Measurements from ENCODE around the gene NTHL1.

Gene NTHL1

GRCh38 chr16:2066139-2066538 is 18.5 kb upstream of the NTHL1 start:
- DNase-seq (ENCODE audit: low spot score) (no peak), FAIRE-seq (no peak)

- no peak for FAIRE-seq
- DNase-seq (ENCODE audit: low spot score) = no peak
Observed at GRCh38 chr16:2064368-2064945, 16.8 kb upstream of the NTHL1 start.

DNA sequence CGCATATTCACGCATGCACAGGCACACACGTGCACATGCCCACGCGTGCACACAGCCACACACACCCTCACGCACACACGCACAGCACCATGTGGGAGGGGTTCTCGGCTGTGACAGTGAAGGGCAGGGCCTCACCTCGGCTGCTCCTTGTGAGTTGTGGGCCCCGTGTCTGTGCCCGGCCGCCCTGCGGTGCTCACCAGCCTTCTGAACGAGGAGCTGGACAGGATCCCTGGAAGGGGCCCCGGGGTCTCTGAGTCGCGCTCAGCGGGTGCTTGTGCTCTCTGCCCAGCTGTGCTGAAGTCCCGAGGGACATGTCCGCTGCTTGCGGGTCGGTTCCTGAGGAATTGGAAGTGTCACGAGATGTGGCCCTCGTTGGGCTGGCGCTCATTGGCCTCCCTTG is 16.2 kb upstream of the NTHL1 start:
- DNase-seq (ENCODE audit: low spot score) = no peak
- FAIRE-seq = no peak

DNA sequence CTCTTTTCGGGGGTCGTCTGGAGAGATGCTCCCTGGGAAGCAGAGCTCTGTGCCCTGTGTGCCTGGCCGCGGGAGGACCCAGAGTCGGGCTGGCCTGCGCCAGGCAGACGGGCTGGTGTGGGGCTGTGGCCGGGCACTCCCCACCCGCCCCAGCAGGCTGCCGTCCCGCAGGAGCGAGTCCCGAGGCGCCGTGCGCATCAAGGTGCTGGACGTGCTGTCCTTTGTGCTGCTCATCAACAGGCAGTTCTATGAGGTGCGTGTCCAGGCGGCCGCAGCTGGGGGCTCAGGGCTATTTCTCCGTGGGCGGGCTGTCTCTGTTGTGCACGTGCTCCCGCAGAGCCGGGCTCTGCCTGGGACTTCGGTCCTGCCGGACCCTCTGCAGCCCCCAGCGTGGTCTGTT is 15.2 kb upstream of the NTHL1 start:
- FAIRE-seq (no peak), DNase-seq (ENCODE audit: low spot score) (no peak)

GRCh38 chr16:2061526-2061925 is 13.9 kb upstream of the NTHL1 start:
- no peak for FAIRE-seq

DNA sequence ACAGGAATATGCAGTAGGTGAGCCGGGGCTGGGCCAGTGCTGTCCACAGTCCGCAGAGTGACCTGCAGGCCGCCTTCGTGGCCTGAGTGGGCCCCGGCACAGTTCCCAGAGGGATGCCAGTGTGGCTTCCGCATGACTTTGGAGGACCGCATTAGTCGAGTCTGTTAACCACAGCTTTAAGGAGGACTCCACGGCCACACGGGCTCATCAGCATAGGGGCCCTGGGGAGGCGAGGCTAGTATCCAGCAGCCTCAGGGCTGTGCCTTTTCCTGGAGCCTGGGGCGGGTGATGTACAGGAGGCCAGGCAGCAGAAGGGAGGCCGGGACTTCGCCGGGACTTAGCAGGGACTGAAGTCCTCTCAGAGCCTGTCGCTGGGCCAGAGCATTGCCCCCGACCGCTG is 13.4 kb upstream of the NTHL1 start:
- no peak for DNase-seq (ENCODE audit: low spot score)
- no peak for FAIRE-seq

More at GRCh38 chr16:2061526-2061925, 13.9 kb upstream of the NTHL1 start:
- no peak for DNase-seq (ENCODE audit: low spot score)

DNA sequence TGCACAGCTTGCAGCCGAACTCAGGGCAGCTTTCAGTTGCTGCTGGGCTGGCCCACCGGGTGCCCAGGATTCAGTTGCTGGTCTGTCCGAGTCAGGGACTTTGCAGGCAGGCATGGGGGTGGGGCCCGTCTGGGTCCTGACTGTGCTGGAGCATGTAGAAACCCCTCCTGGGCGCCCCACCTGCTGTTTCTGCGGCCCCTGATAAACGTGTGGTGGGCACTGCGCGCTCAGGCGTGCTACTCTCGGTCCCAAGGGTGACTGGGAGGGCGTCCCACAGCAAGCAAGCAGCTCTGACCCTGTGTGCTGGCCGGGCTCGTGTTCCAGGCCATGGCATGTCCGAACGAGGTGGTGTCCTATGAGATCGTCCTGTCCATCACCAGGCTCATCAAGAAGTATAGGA is 12.7 kb upstream of the NTHL1 start:
- no peak for FAIRE-seq
- DNase-seq (ENCODE audit: low spot score) = no peak

DNA sequence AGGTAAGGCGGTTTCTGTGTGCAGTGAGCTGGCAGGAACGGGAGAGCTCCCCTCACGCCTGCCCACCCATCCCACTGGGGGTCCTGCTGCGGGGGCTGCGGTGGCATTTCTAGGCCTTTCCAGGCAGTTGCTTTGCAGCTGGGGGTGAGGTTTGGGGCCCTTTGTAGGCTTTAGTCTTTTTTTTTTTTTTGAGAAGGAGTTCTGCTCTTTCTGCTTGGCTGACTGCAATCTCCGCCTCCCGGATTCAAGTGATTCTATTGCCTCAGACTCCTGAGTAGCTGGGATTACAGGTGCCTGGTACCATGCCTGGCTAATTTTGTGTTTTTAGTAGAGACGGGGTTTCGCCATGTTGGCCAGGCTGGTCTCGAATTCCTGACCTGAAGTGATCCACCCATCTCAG is 11.2 kb upstream of the NTHL1 start:
- FAIRE-seq = no peak
- no peak for DNase-seq (ENCODE audit: low spot score)

DNA sequence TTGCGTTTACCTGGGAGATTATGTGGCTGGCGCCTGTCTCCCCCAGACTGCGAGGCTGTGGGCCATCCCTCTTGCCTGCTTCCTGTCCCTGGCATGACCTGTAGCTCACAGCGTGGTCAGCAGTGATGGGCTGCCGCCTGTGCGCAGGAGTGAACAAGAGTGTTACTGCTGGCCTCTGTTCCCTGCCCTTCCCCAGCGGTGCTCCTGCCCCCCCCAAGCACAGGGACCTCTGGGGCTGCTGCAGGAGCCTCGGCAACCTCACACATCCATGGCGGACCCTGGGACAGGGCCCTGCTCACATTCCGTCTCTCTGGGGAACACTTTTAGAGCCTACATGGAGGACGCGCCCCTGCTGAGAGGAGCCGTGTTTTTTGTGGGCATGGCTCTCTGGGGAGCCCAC is 10.8 kb upstream of the NTHL1 start:
- DNase-seq (ENCODE audit: low spot score) = no peak
- FAIRE-seq = no peak

DNA sequence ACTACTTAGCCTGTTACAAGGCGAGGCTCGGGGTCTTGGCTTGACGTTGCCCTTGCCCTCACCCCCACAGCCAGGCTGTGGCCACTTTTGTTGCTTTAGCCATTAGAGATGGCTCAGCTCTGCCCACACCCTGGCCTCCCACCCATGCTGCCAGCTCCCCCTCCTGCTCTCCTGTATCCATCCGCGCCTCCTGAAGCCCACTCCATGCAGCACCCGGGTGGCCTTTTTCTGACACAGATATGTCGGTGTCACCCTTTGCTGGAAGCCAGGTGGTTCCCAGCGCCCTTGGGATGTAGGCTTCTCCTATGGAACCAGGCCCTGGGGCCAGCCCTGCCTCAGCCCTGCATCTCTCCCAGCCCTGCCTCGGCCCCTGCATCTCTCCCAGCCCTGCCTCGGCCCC is 9.8 kb upstream of the NTHL1 start:
- FAIRE-seq (no peak), DNase-seq (ENCODE audit: low spot score) (no peak)

- no peak for DNase-seq (ENCODE audit: low spot score)
Observed at GRCh38 chr16:2056681-2057407, 9.2 kb upstream of the NTHL1 start.

GRCh38 chr16:2056077-2056476 is 8.4 kb upstream of the NTHL1 start:
- DNase-seq (ENCODE audit: low spot score) = no peak
- FAIRE-seq = no peak

More at GRCh38 chr16:2056681-2057407, 9.2 kb upstream of the NTHL1 start:
- FAIRE-seq = no peak

- DNase-seq (ENCODE audit: low spot score) = no peak
- no peak for FAIRE-seq
Observed at GRCh38 chr16:2054543-2055245, 7.1 kb upstream of the NTHL1 start.

DNA sequence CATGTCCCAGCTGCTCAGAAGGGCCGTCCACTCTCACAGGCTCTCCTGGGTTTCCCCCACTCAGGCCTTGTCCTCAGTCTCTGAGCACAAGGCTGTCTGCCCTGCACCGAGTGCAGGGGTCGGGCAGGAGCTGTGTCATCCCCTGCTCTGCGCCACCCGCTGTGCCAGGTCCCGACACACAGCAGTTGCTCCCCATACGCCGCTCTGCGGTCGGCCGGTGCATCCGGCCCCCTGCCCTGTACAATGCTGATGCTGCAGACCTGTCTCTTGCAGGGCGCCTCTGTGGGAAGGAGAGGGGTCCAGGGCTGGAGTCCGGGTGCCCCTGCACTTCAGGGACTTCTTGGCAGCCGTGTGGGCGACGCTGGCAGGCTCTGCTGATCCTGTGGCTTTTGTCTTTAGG is 6.3 kb upstream of the NTHL1 start:
- DNase-seq (ENCODE audit: low spot score) = no peak
- FAIRE-seq = no peak

GRCh38 chr16:2053211-2053610 is 5.6 kb upstream of the NTHL1 start:
- FAIRE-seq = no peak
- no peak for DNase-seq (ENCODE audit: low spot score)

GRCh38 chr16:2048116-2048543 is 496 bp upstream of the NTHL1 start:
- FAIRE-seq (no peak), DNase-seq (ENCODE audit: low spot score) (no peak)

DNA sequence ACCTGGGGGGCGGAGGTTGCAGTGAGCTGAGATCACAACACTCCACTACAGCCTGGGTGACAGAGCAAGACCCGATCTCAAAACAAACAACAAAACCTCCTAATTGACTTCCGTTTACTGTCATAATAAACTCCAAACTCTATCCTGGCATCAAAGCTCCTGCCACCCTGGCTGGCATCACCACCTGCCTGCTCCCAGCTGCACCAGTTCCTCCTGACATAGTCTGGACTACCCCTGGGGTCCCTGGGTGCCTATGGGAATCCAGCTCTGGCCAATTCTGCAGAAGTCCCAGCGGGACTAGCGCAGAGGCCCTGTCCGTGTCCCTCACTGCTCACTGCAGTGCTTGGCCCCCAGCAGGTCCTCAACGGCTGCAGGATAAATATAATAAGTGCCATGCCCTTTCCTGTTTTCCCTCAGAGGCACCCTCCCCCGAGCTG is 723 bp downstream of the NTHL1 start:
- DNase-seq (ENCODE audit: low spot score) = no peak
- FAIRE-seq = no peak

- DNase-seq (ENCODE audit: low spot score) (no peak), FAIRE-seq (no peak)
Observed at GRCh38 chr16:2045965-2046892, 1.4 kb downstream of the NTHL1 start.

DNA sequence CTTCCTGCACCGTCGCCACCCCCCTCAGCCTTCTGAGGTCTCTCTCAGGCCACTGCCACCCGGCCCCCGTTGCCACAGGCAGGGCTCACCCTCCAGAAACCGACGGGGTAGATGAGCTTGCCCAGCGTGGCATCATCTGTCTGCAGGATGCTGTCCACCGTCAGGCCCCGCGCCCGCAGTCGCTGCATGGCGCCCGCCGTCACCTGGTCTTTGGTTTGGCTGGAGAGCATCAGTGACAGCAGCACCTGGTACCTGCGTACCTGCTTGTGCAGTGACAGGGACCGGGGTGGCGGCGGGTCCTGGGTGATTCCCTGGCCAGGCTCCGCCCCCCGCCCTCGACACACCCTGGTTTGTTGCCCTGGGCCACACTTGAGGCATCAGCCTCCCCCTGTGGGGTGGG is 3.1 kb downstream of the NTHL1 start:
- DNase-seq (ENCODE audit: low spot score) (no peak), FAIRE-seq (no peak)

- FAIRE-seq (no peak), DNase-seq (ENCODE audit: low spot score) (no peak)
Observed at GRCh38 chr16:2043667-2044451, 3.8 kb downstream of the NTHL1 start.
